H9 (cell line): ENCODE data around the gene DCAF15. TPM values are rescaled to one million over a fixed set of nuclear protein-coding genes. Genes with fewer than 3 reads are reported as not detected.

ENCODE experiments used
- DNase-seq: peaks from one replicate; pipeline ENCODE4 v3.0.0-alpha.2; 2017
- H2AFZ ChIP-seq: one replicate; pipeline ENCODE4 v1.6.1; 2013; ENCODE audit warnings: mild to moderate bottlenecking, low read length, control low read depth, moderate library complexity
- H2AK5ac ChIP-seq: 2 replicates; pipeline ENCODE4 v1.6.1; 2013; ENCODE audit warnings: low read length, control low read depth, mixed read lengths; ENCODE audit not compliant: insufficient read length
- H2BK120ac ChIP-seq: one replicate; pipeline ENCODE4 v1.6.1; 2013; ENCODE audit warnings: low read depth, mild to moderate bottlenecking, low read length, control low read depth, inconsistent platforms; ENCODE audit not compliant: poor library complexity, severe bottlenecking
- H2BK12ac ChIP-seq: 2 replicates; pipeline ENCODE4 v1.6.1; 2013; ENCODE audit warnings: low read length, control low read depth, mixed read lengths, low read depth; ENCODE audit not compliant: insufficient read length
- H2BK15ac ChIP-seq: 2 replicates; pipeline ENCODE4 v1.6.1; 2013; ENCODE audit warnings: low read depth, low read length, control low read depth
- H2BK20ac ChIP-seq: one replicate; pipeline ENCODE4 v1.6.1; 2013; ENCODE audit warnings: low read depth, mild to moderate bottlenecking, low read length, control low read depth, inconsistent platforms; ENCODE audit not compliant: poor library complexity, severe bottlenecking
- H2BK5ac ChIP-seq: 2 replicates; pipeline ENCODE4 v1.6.1; 2013; ENCODE audit warnings: low read length, control low read depth, mixed read lengths; ENCODE audit not compliant: insufficient read length
- H3K14ac ChIP-seq: 2 replicates; pipeline ENCODE4 v1.6.1; 2013; ENCODE audit warnings: low read length, control low read depth; ENCODE audit not compliant: insufficient read depth
- H3K18ac ChIP-seq: 2 replicates; pipeline ENCODE4 v1.6.1; 2013; ENCODE audit warnings: low read depth, mild to moderate bottlenecking, mixed read lengths, low read length, control low read depth; ENCODE audit not compliant: insufficient read length
- H3K23ac ChIP-seq: 2 replicates; pipeline ENCODE4 v1.6.1; 2013; ENCODE audit warnings: low read length, control low read depth, mixed read lengths, low read depth; ENCODE audit not compliant: insufficient read length
- H3K23me2 ChIP-seq: 2 replicates; pipeline ENCODE4 v1.6.1; 2013; ENCODE audit warnings: low read depth, mild to moderate bottlenecking, mixed read lengths, low read length, control low read depth; ENCODE audit not compliant: insufficient read length, poor library complexity, severe bottlenecking
- H3K27ac ChIP-seq: 2 replicates; pipeline ENCODE4 v1.5.1; 2013; ENCODE audit warnings: low read length, control low read depth, mixed read lengths, low read depth; ENCODE audit not compliant: insufficient read length
- H3K27me3 ChIP-seq: 2 replicates; pipeline ENCODE4 v1.6.1; 2013; ENCODE audit warnings: low read length, control low read depth, inconsistent platforms; ENCODE audit not compliant: insufficient read depth
- H3K4ac ChIP-seq: 2 replicates; pipeline ENCODE4 v1.6.1; 2013; ENCODE audit warnings: low read depth, mild to moderate bottlenecking, control low read depth, inconsistent platforms, low read length, moderate library complexity
- H3K4me1 ChIP-seq: 2 replicates; pipeline ENCODE4 v1.6.1; 2013; ENCODE audit warnings: low read length, control low read depth, inconsistent platforms; ENCODE audit not compliant: insufficient read depth
- H3K4me2 ChIP-seq: 2 replicates; pipeline ENCODE4 v1.6.1; 2013; ENCODE audit warnings: low read length, control low read depth, mixed read lengths; ENCODE audit not compliant: insufficient read length, insufficient read depth
- H3K56ac ChIP-seq: 2 replicates; pipeline ENCODE4 v1.6.1; 2013; ENCODE audit warnings: low read depth, mild to moderate bottlenecking, mixed read lengths, low read length, control low read depth; ENCODE audit not compliant: insufficient read length
- H3K79me1 ChIP-seq: 2 replicates; pipeline ENCODE4 v1.6.1; 2013; ENCODE audit warnings: low read depth, mild to moderate bottlenecking, moderate library complexity, low read length, control low read depth, inconsistent platforms; ENCODE audit not compliant: insufficient read depth, poor library complexity, severe bottlenecking
- H3K79me2 ChIP-seq: 2 replicates; pipeline ENCODE4 v1.6.1; 2013; ENCODE audit warnings: low read length, control low read depth, inconsistent platforms; ENCODE audit not compliant: insufficient read depth
- H3K9ac ChIP-seq: 2 replicates; pipeline ENCODE4 v1.6.1; 2013; ENCODE audit warnings: low read length, control low read depth, mixed read lengths; ENCODE audit not compliant: insufficient read length; ENCODE audit errors: extremely low read depth
- H3K9me3 ChIP-seq: one replicate; pipeline ENCODE4 v1.6.1; 2013; ENCODE audit warnings: low read depth, low read length, inconsistent platforms; ENCODE audit not compliant: control insufficient read depth
- H3T11ph ChIP-seq: one replicate; pipeline ENCODE4 v1.6.1; 2013; ENCODE audit warnings: mild to moderate bottlenecking, low read length, control low read depth, inconsistent platforms
- H4K20me1 ChIP-seq: one replicate; pipeline ENCODE4 v1.6.1; 2013; ENCODE audit not compliant: control insufficient read depth, insufficient read length, insufficient read depth
- H4K5ac ChIP-seq: 2 replicates; pipeline ENCODE4 v1.6.1; 2013; ENCODE audit warnings: low read depth, mild to moderate bottlenecking, mixed read lengths, low read length, control low read depth; ENCODE audit not compliant: insufficient read length
- H4K8ac ChIP-seq: replicated peaks from 2 replicates; pipeline ENCODE4 v1.6.1; 2013; ENCODE audit warnings: low read length, control low read depth, mixed read lengths, low read depth; ENCODE audit not compliant: insufficient read length
- H4K91ac ChIP-seq: 2 replicates; pipeline ENCODE4 v1.6.1; 2013; ENCODE audit warnings: low read depth, mild to moderate bottlenecking, moderate library complexity, mixed read lengths, low read length, control low read depth; ENCODE audit not compliant: insufficient read length
- H3K27ac Mint-ChIP-seq, 3 experiments: 2 replicates in 2 of 3; 3 replicates in 1 of 3; pipeline ENCODE4 v1.8.0; 2020 to 2021; ENCODE audit warnings: mixed read lengths in 3 of 3, mild to moderate bottlenecking in 1 of 3, moderate library complexity in 1 of 3
- H3K27me3 Mint-ChIP-seq: 2 replicates; pipeline ENCODE4 v1.8.0; 2021; ENCODE audit warnings: low read depth, mild to moderate bottlenecking, moderate library complexity, mixed read lengths
- H3K36me3 Mint-ChIP-seq, 3 experiments: 2 replicates in 2 of 3; 3 replicates in 1 of 3; pipeline ENCODE4 v1.8.0; 2020 to 2021; ENCODE audit warnings: low read depth in 3 of 3, mixed read lengths in 3 of 3; ENCODE audit not compliant: insufficient read depth in 1 of 3
- H3K4me1 Mint-ChIP-seq, 2 experiments: 2 replicates each; pipeline ENCODE4 v1.8.0; 2020; ENCODE audit warnings: mixed read lengths in 2 of 2
- H3K4me3 Mint-ChIP-seq, 2 experiments: 2 replicates in 1 of 2; 3 replicates in 1 of 2; pipeline ENCODE4 v1.8.0; 2020 to 2021; ENCODE audit warnings: mild to moderate bottlenecking in 2 of 2, mixed read lengths in 2 of 2, moderate library complexity in 1 of 2
- H3K9me3 Mint-ChIP-seq, 2 experiments: 2 replicates in 1 of 2; 3 replicates in 1 of 2; pipeline ENCODE4 v1.8.0; 2020; ENCODE audit warnings: mild to moderate bottlenecking in 2 of 2, mixed read lengths in 2 of 2, moderate library complexity in 1 of 2
- CTCF ChIP-seq: fragments of 200-600 bp; sonication (generic); conservative IDR thresholded peaks from 3 replicates; pipeline ENCODE4 v1.8.0; 2021; ENCODE audit warnings: antibody characterized with exemption, mild to moderate bottlenecking
- WGBS: extraction: QIAGEN DNeasy Blood & Tissue Kit; methylation state at CpG from one replicate; pipeline ENCODE4 v1.1.7; 2013; ENCODE audit warnings: missing lambda C conversion rate, low lambda C conversion rate, mixed read lengths; ENCODE audit not compliant: insufficient read length; ENCODE audit errors: extremely low coverage; 5-methylcytosine and 5-hydroxymethylcytosine counted together
- total RNA-seq: library from RNA; stranded (reverse); gene quantifications from 2 replicates; pipeline ENCODE4 v1.2.1, GENCODE V29; 2021

DCAF15 gene
- total RNA-seq, 1 experiment from 2014 or later: 82.5 TPM

DNA sequence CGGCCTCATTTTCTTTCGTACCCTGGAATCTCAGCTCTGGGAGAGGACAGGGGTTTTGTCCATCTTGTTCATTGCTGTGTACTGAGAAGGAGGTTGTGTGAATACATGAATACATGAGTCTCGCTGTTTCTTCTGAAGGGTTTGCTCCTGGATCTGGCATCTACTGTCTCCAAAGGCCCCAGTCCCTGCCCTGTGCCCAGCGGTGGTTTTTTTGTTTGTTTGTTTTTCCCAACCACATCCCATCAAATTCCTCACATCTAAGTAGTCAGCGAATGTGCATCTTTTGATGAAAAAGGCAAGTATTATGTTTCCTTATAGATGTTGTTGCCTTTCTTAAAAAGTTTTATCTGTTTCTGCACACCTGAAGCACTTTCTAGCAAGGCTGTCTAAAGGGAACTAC lies 12.5 kb downstream of the DCAF15 start:
- H3K9me3 Mint-ChIP-seq: no peaks in the 10 kb centered on the region
- no peak overlapping the region for H4K5ac ChIP-seq
- WGBS: no CpG with 5 or more reads among the region's 5 CpGs
- H2BK120ac ChIP-seq: no peak overlapping the region
- no peak for DNase-seq
- H4K91ac ChIP-seq: no peak overlapping the region
- no peak overlapping the region for H2BK20ac ChIP-seq
- H3K79me1 ChIP-seq: no peaks in the 10 kb centered on the region
- no peak overlapping the region for H2BK12ac ChIP-seq
- H2BK5ac ChIP-seq: no peak overlapping the region
- no peak overlapping the region for H3K9ac ChIP-seq
- peaks cover 4 to 6% of the 10 kb centered on the region in 2 experiments; a peak in 3 of 4 replicates for H3K4me1 Mint-ChIP-seq
- no peak overlapping the region for H3K27ac ChIP-seq
- no peak overlapping the region for H4K8ac ChIP-seq
- no peak overlapping the region for H2AK5ac ChIP-seq
- no peak overlapping the region for H3K4me3 Mint-ChIP-seq
- H3K27ac Mint-ChIP-seq: no peak overlapping the region
- H3K4ac ChIP-seq: no peak overlapping the region
- no peak overlapping the region for H2BK15ac ChIP-seq
- no peak for TF ChIP-seq CTCF
- H3K23me2 ChIP-seq: no peaks in the 10 kb centered on the region
- no peak overlapping the region for H3K56ac ChIP-seq
- H4K20me1 ChIP-seq: no peaks in the 10 kb centered on the region
- H3K27me3 Mint-ChIP-seq: no peaks in the 10 kb centered on the region
- peaks cover 21 to 51% (median 35%) of the 10 kb centered on the region in 3 experiments; a peak in 6 of 7 replicates for H3K36me3 Mint-ChIP-seq
- no peak overlapping the region for H3K14ac ChIP-seq
- H3K4me2 ChIP-seq: no peak overlapping the region
- H3K79me2 ChIP-seq: no peaks in the 10 kb centered on the region
- no peaks in the 10 kb centered on the region for H3K9me3 ChIP-seq
- H2AFZ ChIP-seq: no peak overlapping the region
- no peak overlapping the region for H3K23ac ChIP-seq
- H3K4me1 ChIP-seq: no peaks in the 10 kb centered on the region
- H3K27me3 ChIP-seq: no peaks in the 10 kb centered on the region
- H3K18ac ChIP-seq: no peak overlapping the region
- H3T11ph ChIP-seq: no peak overlapping the region
